ENCODE measurements around the gene TMEM219.

The TMEM219 gene

GRCh38 chr16:29986231-29986630 is 24.4 kb downstream of the TMEM219 start:
- Mint-ChIP-seq H3K9me3 (no peaks in the 10 kb centered on the region), H3K4me1 (peaks cover 28% of the 10 kb centered on the region), H3K36me3 (ENCODE audit: low read depth) (peaks cover 63% of the 10 kb centered on the region), H3K4me3 (no peak overlapping the region), H3K27me3 (ENCODE audit: low read depth, poor library complexity) (no peaks in the 10 kb centered on the region), H3K27ac (peak overlapping the region; percentile 71)
- DNase-seq, result no peak
- TF ChIP-seq, protein P1, sequence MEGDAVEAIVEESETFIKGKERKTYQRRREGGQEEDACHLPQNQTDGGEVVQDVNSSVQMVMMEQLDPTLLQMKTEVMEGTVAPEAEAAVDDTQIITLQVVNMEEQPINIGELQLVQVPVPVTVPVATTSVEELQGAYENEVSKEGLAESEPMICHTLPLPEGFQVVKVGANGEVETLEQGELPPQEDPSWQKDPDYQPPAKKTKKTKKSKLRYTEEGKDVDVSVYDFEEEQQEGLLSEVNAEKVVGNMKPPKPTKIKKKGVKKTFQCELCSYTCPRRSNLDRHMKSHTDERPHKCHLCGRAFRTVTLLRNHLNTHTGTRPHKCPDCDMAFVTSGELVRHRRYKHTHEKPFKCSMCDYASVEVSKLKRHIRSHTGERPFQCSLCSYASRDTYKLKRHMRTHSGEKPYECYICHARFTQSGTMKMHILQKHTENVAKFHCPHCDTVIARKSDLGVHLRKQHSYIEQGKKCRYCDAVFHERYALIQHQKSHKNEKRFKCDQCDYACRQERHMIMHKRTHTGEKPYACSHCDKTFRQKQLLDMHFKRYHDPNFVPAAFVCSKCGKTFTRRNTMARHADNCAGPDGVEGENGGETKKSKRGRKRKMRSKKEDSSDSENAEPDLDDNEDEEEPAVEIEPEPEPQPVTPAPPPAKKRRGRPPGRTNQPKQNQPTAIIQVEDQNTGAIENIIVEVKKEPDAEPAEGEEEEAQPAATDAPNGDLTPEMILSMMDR (IDR thresholded peaks at IDR 0.05), result no peak

GRCh38 chr16:29986931-29987330 is 25.1 kb downstream of the TMEM219 start:
- Mint-ChIP-seq H3K9me3 (no peaks in the 10 kb centered on the region), H3K27me3 (ENCODE audit: low read depth, poor library complexity) (no peaks in the 10 kb centered on the region), H3K4me1 (peaks cover 34% of the 10 kb centered on the region), H3K4me3 (no peak overlapping the region), H3K36me3 (ENCODE audit: low read depth) (peaks cover 60% of the 10 kb centered on the region), H3K27ac (peak overlapping the region; percentile 71)
- TF ChIP-seq, protein P1 (IDR thresholded peaks at IDR 0.05), result no peak
- DNase-seq, result no peak

DNA sequence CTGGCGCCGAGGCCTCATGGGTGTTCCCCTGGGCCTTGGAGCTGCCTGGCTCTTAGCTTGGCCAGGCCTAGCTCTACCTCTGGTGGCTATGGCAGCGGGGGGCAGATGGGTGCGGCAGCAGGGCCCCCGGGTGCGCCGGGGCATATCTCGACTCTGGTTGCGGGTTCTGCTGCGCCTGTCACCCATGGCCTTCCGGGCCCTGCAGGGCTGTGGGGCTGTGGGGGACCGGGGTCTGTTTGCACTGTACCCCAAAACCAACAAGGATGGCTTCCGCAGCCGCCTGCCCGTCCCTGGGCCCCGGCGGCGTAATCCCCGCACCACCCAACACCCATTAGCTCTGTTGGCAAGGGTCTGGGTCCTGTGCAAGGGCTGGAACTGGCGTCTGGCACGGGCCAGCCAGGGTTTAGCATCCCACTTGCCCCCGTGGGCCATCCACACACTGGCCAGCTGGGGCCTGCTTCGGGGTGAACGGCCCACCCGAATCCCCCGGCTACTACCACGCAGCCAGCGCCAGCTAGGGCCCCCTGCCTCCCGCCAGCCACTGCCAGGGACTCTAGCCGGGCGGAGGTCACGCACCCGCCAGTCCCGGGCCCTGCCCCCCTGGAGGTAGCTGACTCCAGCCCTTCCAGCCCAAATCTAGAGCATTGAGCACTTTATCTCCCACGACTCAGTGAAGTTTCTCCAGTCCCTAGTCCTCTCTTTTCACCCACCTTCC is 25.6 kb downstream of the TMEM219 start:
- peaks cover 60% of the 10 kb centered on the region for H3K36me3 Mint-ChIP-seq (ENCODE audit: low read depth)
- H3K4me3 Mint-ChIP-seq, result peak overlapping the region; percentile 9
- H3K4me1 Mint-ChIP-seq, result peaks cover 40% of the 10 kb centered on the region
- no peaks in the 10 kb centered on the region for H3K9me3 Mint-ChIP-seq
- TF ChIP-seq, protein P1 (IDR thresholded peaks at IDR 0.05), result no peak
- no peak for DNase-seq
- H3K27me3 Mint-ChIP-seq (ENCODE audit: low read depth, poor library complexity), result no peaks in the 10 kb centered on the region
- H3K27ac Mint-ChIP-seq, result peak overlapping the region; percentile 95

GRCh38 chr16:29988346-29989075 is 26.6 kb downstream of the TMEM219 start:
- TF ChIP-seq, protein P1 (IDR thresholded peaks at IDR 0.05), result no peak
- H3K36me3 Mint-ChIP-seq (ENCODE audit: low read depth), result peaks cover 58% of the 10 kb centered on the region
- DNase-seq, result no peak
- H3K27me3 Mint-ChIP-seq (ENCODE audit: low read depth, poor library complexity), result no peaks in the 10 kb centered on the region
- H3K27ac Mint-ChIP-seq, result peak overlapping the region; percentile 95
- peaks cover 43% of the 10 kb centered on the region for H3K4me1 Mint-ChIP-seq
- H3K4me3 Mint-ChIP-seq, result no peak overlapping the region
- H3K9me3 Mint-ChIP-seq, result no peaks in the 10 kb centered on the region

DNA sequence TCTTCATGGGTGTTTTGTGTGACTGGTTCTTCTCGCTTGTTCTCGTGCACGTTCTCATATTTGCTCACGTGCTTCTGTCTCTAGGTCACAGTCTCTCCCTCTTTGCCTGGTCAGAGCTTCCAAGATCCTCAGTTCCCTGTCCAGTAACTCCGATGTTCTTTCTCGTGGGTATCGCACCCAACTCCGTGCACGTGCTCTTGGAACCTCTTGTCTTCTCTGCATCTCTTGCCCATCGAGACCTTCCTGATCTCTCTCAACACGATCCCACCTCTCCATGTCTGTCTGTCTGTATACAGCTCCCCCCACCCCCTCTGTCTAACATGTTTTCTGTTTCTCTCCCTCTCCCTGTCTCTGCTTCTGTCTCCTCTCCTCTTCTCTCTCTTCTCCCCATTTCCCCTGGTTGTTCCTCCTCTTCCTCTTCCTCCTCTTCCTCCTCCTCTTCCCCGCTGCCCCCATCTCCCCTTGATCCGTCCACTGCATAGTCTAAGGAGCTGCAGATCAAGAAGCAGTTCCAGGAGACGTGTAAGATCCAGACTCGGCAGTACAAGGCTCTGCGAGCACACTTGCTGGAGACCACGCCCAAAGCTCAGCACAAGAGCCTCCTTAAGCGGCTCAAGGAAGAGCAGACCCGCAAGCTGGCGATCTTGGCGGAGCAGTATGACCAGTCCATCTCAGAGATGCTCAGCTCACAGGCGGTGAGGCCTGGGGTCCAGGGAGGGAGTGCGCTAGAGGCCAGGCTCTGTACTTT is 27.4 kb downstream of the TMEM219 start:
- H3K36me3 Mint-ChIP-seq (ENCODE audit: low read depth), result peaks cover 56% of the 10 kb centered on the region
- no peaks in the 10 kb centered on the region for H3K9me3 Mint-ChIP-seq

More for the DNA sequence above, 27.4 kb downstream of the TMEM219 start:
- Mint-ChIP-seq H3K4me1 (peaks cover 50% of the 10 kb centered on the region), H3K27me3 (ENCODE audit: low read depth, poor library complexity) (no peaks in the 10 kb centered on the region), H3K27ac (peak overlapping the region; percentile 44), H3K4me3 (no peak overlapping the region)
- no peak for DNase-seq
- TF ChIP-seq, protein P1 (IDR thresholded peaks at IDR 0.05), result no peak
